ENCODE results near the gene PRR23E.

PRR23E gene

GRCh38 chr3:127192576-127193232 is at the start of gene PRR23E:
Gene PRR23E, plus strand, starts transcription at chr3:127193131. Its CDS starts 3,555 bp downstream, at chr3:127196686.
- DNase-seq (ENCODE audit: low read depth): no peak
- H3K4me3 ChIP-seq (ENCODE audit: low read depth, low read length): no peak within 1 kb of the TSS
- no peak for TF ChIP-seq CTCF (IDR thresholded peaks at IDR 0.05; ENCODE audit: low read depth, low read length, missing control alignments)
- in situ Hi-C loops (cut with HindIII; ENCODE audit: low sequenced_read_pairs): no loop called here

DNA sequence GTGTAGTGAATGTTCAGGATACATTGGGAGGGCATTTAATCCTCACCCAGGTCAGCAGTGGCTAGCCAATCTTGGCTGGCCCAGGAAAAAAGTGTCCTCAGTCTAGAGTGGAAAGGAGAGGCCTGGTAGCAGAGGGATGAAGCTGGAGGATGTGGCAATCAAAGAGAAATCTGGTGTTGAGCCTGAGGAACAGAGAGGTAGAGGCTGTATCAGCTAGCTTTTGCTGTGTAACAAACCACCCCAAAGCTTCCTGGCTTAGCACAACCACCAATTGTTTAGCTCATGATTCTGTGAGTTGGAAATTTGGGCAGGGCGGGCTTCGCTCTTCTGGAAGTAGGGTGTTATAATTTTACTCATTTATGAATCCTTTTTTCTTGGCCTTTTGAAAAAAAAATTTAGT is 49.8 kb upstream of the PRR23E start:
- in situ Hi-C loops (cut with HindIII; ENCODE audit: low sequenced_read_pairs): no loop called here
- no peak overlapping the region for H3K4me3 ChIP-seq (ENCODE audit: low read depth, low read length)
- no peak for DNase-seq (ENCODE audit: low read depth)
- TF ChIP-seq CTCF (IDR thresholded peaks at IDR 0.05; ENCODE audit: low read depth, low read length, missing control alignments): no peak

DNA sequence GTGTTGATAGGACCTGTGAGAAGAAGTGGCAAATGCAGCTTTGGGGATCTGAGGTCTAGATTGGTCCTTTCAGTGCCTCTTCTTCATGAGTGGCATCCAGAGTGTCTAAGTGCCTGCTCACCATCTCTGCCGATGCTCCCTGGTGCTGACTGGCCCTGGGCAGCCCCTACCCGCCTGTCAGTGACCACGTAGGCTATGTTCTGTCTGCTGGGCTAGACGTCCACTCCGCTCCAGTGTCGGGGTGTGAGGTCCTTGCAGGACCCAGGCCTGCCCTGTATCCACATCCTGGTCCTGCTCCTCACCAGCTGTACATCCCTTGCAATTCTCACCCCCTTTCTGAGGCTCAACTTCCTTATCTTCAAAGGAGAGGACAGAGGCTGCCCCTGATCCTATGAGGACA is 48.3 kb upstream of the PRR23E start:
- no peak for DNase-seq (ENCODE audit: low read depth)
- in situ Hi-C loops (cut with HindIII; ENCODE audit: low sequenced_read_pairs): no loop called here
- TF ChIP-seq CTCF (IDR thresholded peaks at IDR 0.05; ENCODE audit: low read depth, low read length, missing control alignments): no peak
- H3K4me3 ChIP-seq (ENCODE audit: low read depth, low read length): no peak overlapping the region

DNA sequence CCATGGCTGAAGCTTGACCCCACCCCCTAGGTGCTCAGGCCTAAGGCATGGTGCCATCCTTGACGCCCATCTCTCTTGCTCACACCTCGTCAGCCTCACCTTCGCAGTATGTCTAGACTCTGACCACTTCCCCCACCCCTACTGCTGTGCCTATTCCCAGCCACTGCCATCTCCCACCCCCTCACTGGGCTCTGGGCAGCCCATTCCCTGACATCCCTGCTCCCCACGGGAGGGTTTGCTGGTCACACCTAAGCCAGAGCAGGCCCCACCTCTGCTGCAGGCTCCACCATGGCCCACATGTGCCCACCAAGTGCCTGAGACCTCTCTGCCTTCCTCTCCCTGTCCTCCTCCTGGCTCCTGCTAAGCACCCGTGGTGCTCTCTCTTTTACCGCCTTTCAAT is 47.7 kb upstream of the PRR23E start:
- in situ Hi-C loops (cut with HindIII; ENCODE audit: low sequenced_read_pairs): no loop called here
- H3K4me3 ChIP-seq (ENCODE audit: low read depth, low read length): no peak overlapping the region
- no peak for TF ChIP-seq CTCF (IDR thresholded peaks at IDR 0.05; ENCODE audit: low read depth, low read length, missing control alignments)
- DNase-seq (ENCODE audit: low read depth): no peak

DNA sequence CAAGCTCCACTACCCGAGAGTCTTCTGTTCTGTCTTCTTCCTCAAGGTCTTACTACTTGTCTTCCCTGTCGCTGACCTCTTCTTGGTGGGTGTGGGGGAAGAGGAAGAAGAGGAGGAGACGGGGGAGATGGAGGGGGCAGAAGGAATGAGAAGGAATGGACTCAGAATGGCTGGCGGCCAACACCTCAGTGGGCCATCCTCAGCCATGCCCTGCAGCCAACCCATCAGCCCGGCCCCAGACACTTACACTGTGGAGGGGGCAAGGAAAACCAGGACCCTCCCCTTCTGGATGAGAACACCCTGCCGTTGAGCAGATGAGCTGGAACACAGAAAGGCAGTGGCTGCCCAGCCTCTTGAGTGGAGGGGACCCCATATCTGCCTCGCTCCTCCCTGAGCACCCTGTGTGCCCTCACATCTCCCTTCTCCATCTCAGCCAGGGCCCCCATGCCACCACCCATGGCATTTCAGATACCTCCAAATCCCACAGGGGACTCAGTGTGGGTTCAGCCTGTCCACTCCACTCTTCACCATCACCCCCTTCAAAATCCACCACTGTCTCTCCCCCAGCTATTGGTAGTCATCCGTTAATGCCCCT is 45.5 kb upstream of the PRR23E start:
- in situ Hi-C loops (cut with HindIII; ENCODE audit: low sequenced_read_pairs): no loop called here
- TF ChIP-seq CTCF (IDR thresholded peaks at IDR 0.05; ENCODE audit: low read depth, low read length, missing control alignments): no peak
- H3K4me3 ChIP-seq (ENCODE audit: low read depth, low read length): no peak overlapping the region
- DNase-seq (ENCODE audit: low read depth): no peak

DNA sequence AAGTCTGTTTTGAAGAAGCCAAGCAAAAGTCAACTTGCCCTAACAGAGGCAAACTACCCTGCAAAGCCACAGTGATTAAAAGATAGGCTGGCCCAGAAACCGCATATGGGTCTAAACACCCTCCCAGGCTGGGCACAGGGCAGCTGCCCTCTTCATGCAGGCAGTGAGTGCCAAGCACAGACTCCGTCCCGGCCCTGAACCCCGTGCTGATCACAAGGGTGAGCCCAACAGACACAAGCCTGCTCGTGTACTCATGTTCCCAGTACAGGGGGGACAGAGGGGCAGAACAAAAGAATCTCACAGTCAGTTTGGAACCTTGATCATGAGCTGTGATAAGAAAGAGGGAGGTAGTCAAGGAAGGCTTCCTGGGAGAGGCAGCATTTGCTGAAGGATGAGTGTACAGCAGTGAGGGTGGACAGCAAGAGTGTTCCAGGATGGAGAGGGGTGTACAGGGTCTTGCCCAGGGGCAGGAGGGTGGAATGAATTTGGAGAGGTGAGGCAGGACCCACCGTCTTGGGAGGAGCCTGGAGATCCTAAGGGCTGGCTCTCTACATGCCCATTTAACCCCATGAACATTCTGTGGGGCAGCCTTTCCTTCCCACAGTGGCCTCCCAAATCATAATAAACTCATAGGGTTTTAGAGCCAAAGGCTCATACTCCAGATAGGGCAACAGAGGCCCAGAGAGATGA is 43.2 kb upstream of the PRR23E start:
- H3K4me3 ChIP-seq (ENCODE audit: low read depth, low read length): no peak overlapping the region
- in situ Hi-C loops (cut with HindIII; ENCODE audit: low sequenced_read_pairs): no loop called here
- no peak for TF ChIP-seq CTCF (IDR thresholded peaks at IDR 0.05; ENCODE audit: low read depth, low read length, missing control alignments)
- DNase-seq (ENCODE audit: low read depth): no peak
